Adipocyte (in vitro differentiated cells): ENCODE results near the gene TMPRSS6.

Experiments used
- DNase-seq: peaks from one replicate; pipeline ENCODE4 v3.0.0-alpha.2; 2015; ENCODE audit warnings: low read depth
- H3K27me3 ChIP-seq: replicated peaks from 2 replicates; pipeline ENCODE4 v1.7.0; 2013; ENCODE audit warnings: mild to moderate bottlenecking, low read length, moderate library complexity; ENCODE audit not compliant: control insufficient read depth, insufficient read depth
- H3K36me3 ChIP-seq: 2 replicates; pipeline ENCODE4 v1.7.0; 2013; ENCODE audit warnings: low read length, mild to moderate bottlenecking, moderate library complexity; ENCODE audit not compliant: control insufficient read depth, insufficient read depth, severe bottlenecking
- H3K4me1 ChIP-seq: 2 replicates; pipeline ENCODE4 v1.7.0; 2013; ENCODE audit warnings: mild to moderate bottlenecking, low read length, moderate library complexity; ENCODE audit not compliant: control insufficient read depth, insufficient read depth
- H3K4me3 ChIP-seq: 2 replicates; pipeline ENCODE4 v1.7.0; 2013; ENCODE audit warnings: mild to moderate bottlenecking, low read length, moderate library complexity
- H3K9ac ChIP-seq: 2 replicates; pipeline ENCODE4 v1.7.0; 2013; ENCODE audit warnings: mild to moderate bottlenecking, low read length, moderate library complexity
- H3K9me3 ChIP-seq: 2 replicates; pipeline ENCODE4 v1.7.0; 2013; ENCODE audit warnings: mild to moderate bottlenecking, low read length, moderate library complexity; ENCODE audit not compliant: control insufficient read depth

Gene TMPRSS6

DNA sequence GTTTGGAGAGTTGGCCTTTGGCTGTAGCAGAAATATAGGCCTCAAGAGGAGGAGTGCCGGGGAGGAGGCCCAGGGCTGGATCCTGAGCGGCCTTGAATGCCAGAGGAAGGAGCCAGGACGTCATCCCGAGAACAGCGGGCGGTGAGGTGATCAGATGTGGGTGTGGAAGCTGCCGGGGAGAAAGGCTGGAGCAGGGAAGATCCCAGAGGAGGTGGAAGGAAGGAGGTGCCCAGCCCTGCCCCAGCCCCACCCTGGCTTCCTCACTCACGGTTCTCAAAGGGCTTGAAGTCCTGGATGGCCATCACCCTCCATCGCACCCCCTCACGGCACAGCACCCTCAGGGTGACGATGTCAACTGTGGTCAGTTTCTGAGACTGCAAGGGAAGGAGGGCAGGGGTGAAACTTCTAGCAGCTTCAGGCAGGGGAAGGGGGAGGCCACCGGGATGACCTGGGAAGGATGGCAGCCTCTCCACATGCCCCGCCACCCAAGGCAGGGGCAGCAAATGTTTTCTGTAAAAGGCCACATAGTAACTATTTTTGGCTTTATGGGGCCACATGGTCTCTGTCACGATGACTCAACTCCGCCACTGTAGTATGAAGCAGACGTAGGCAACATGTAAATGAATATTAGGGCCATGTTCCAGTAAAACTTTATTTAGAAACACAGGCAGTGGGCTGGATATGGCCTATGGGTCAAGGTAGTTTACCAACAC is 29.5 kb upstream of the TMPRSS6 start:
- H3K9me3 ChIP-seq, result no peaks in the 10 kb centered on the region
- H3K27me3 ChIP-seq, result peaks cover 37% of the 10 kb centered on the region
- no peaks in the 10 kb centered on the region for H3K36me3 ChIP-seq
- no peak overlapping the region for H3K4me3 ChIP-seq
- H3K9ac ChIP-seq, result no peak overlapping the region
- no peaks in the 10 kb centered on the region for H3K4me1 ChIP-seq
- DNase-seq, result no peak

DNA sequence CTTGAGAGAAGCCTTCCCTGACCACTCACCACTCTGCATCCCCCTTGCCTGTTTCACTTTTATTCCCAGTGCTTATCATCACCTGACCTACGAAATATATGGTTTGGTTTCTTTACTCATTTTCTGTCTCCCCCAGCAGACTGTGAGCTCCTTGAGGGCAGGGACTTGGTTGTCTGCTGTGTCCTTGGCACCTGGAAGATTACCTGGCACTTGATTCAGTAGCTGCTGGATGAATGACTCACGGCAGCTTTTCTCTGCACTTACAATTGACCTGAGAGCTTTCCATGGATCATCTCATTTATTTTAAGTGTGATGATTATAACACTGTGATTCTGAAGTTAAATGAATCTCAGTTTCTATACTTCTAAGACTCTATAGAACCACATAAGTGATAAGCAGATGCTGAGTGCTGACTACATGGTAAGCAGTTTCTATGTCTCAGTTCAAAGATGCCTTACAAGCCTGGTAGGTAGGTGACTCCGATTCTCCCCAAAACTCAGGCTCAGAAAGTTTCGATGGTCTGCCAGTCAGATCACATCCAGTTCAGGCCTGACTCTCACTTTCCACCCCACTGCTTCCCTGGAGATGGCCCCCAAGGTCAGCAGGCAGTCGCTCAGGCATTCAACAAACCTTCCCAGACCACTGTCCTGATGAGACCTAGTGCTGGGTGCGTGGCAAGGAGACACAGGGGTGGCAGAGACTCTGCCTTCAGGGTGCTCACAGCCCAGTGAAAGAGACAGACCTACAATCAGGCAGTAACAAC is 28.6 kb upstream of the TMPRSS6 start:
- H3K4me1 ChIP-seq, result no peaks in the 10 kb centered on the region
- H3K27me3 ChIP-seq, result peaks cover 29% of the 10 kb centered on the region
- no peak overlapping the region for H3K4me3 ChIP-seq
- no peaks in the 10 kb centered on the region for H3K9me3 ChIP-seq
- DNase-seq, result no peak
- no peak overlapping the region for H3K9ac ChIP-seq
- no peaks in the 10 kb centered on the region for H3K36me3 ChIP-seq

DNA sequence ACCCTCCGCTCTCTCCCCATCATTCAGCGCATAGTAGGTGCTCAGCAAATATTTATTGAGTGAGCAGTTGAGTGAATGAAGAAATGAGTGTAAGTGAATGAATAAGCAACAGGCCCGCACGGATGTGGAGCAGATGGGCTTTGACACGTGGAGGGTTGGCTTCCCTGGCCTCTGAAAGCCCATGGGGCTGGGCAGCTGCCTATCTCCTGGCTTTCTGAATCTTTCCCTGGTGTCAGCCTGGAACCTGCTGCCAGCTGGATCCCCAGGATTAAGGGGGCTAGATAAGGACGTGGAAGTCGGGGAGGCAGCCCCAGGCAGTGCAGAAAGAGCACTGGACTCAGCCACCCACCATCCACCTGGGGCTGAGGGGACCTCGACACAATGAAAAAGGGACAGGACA is 27.6 kb upstream of the TMPRSS6 start:
- DNase-seq, result no peak
- no peaks in the 10 kb centered on the region for H3K4me1 ChIP-seq
- H3K9me3 ChIP-seq, result no peaks in the 10 kb centered on the region
- H3K36me3 ChIP-seq, result no peaks in the 10 kb centered on the region
- no peak overlapping the region for H3K9ac ChIP-seq
- H3K27me3 ChIP-seq, result peaks cover 25% of the 10 kb centered on the region
- no peak overlapping the region for H3K4me3 ChIP-seq

DNA sequence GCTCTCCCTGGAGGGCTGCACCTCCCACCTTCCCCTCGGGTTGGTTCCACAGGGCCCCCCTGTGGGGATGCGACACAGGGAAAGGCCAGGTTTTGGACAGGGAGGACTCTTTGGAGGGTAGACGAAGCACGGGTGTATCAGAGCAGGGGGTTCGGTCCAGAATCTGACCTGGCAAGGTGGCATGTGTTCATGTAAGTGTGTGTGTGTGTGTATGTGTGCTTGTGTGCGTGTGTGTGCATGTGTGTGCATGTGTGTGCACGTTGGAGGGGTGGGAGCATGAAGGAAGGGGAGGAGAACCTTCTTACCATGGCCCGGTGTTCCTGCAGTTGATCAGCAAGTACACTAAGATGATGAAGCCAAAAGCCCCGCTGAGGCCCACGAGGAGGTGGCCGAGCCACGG is 25.5 kb upstream of the TMPRSS6 start:
- DNase-seq, result no peak
- Histone ChIP-seq H3K4me1 (no peaks in the 10 kb centered on the region), H3K36me3 (no peaks in the 10 kb centered on the region), H3K9ac (no peak overlapping the region), H3K4me3 (no peak overlapping the region), H3K9me3 (no peaks in the 10 kb centered on the region), H3K27me3 (peaks cover 19% of the 10 kb centered on the region)

DNA sequence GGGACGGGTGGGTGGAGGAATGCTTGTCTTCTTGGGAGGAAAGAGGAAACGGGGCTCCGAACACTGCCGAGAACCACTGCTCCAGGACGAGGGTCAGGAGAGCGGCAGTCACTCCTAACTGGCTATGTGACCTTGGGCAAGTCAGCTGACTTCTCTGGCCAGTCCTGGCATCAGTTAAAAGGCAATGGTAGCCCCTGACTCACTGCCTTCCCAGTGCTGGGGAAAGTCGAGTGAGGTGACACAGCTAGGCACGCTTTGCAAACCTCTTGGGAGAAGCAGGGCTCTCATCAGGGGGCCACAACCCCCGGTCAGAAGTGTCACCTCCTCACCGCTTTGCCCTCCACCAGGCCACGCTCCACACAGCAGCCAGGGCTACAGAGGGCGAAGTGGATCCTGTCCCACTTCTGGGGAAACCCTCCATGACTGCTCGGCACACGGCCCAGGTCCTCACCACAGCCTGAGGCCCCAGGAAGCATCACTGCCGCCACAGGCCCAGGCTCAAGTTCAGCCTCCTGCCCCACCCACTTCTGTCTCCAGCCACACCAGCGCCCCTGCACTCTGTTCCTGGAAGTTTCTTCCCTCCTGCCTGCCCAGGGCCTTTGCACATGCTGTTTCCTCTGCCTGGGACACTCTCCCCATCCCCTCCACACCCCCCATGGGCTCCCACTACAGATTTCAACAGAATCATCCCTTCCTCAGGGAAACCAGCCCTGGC is 23.9 kb upstream of the TMPRSS6 start:
- Histone ChIP-seq H3K27me3 (peaks cover 19% of the 10 kb centered on the region), H3K36me3 (no peaks in the 10 kb centered on the region), H3K9ac (no peak overlapping the region), H3K9me3 (no peaks in the 10 kb centered on the region), H3K4me3 (no peak overlapping the region), H3K4me1 (no peaks in the 10 kb centered on the region)
- no peak for DNase-seq

DNA sequence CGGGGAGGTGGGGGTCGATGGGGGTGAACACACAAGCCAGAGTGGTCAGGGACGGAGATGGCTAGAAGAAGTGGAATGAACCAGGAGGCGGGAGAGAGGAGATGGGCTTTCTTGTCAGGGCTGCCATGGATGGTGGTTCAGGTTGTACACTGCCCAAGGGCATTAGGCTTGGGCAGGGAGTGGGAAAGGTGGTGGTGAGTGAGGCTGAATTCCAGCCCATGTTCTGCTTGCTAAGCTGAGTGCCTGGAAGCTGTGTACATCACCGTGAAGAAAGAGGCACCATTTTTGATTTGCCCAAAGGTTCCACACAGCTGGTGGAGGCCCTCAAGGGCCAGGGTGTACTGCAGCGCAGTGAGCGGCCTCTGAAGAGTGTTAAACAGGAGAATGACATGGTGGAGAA is 23.3 kb upstream of the TMPRSS6 start:
- Histone ChIP-seq H3K36me3 (no peaks in the 10 kb centered on the region), H3K9ac (no peak overlapping the region), H3K9me3 (no peaks in the 10 kb centered on the region), H3K27me3 (peaks cover 19% of the 10 kb centered on the region), H3K4me3 (no peak overlapping the region), H3K4me1 (no peaks in the 10 kb centered on the region)
- DNase-seq, result no peak

DNA sequence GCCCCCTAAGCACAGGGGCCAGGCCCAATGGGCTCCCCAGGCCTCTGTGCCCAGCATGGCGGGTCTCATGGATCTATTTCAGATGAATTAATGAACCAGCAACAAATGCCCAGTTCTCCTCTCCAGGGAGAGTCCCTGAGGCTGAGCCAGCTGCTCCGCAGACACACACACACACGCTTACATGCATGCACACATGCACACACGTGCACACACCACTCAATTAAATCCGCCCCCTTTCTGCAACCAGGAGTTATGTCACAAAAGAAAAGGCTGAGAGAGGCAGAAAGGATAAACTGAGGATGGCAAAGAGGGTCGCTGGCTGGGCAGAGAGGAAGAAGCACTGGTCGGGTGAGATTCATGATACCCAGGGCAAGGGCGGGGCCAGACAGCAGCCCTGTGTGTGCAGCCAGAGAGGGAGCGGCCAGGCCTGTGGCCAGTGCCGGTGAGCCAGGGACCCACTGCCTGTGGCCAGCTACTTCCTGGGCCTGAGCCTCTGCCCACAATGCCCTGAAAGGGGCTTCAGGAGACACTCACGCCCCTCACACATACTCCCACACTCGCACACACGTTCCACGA is 20.4 kb upstream of the TMPRSS6 start:
- H3K27me3 ChIP-seq, result peaks cover 43% of the 10 kb centered on the region
- H3K4me3 ChIP-seq, result no peak overlapping the region
- H3K4me1 ChIP-seq, result peaks cover 7% of the 10 kb centered on the region
- no peaks in the 10 kb centered on the region for H3K36me3 ChIP-seq
- no peaks in the 10 kb centered on the region for H3K9me3 ChIP-seq
- H3K9ac ChIP-seq, result no peak overlapping the region
- DNase-seq, result no peak

DNA sequence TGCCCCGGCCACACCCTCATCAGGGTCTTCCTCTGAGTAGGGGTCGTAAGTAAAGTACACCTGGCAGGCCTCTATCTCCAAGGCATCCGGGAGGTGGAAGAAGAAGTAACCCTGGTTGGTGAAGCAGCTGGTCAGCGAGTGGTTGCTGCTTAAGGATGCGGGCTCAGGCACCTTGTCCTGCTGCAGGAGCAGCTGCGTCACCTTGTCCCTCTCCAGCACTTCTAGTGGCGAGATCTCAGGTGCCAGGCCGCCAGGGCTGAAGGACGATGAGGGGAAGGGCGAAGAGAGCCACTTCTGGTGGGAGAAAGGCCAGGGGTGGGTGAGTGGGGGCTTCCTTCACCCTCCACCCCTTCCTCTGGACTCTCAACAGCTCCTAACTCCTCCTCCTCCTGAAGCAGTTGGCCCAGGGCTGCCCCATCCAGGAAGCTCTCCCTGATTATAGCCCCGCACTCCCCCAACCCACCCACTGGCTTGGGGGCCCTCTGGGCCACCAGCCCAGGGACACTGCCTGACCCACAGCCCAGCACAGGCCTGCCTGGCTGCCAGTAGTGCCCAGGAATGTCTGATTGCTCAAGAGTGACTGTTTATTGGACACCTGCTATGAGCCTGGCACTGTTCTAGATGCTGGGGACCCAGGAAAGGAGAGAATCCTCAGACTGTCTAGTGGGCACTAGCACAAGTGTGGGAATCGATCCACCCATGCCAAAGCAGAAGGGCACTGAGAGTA is 19.2 kb upstream of the TMPRSS6 start:
- no peaks in the 10 kb centered on the region for H3K36me3 ChIP-seq
- peaks cover 44% of the 10 kb centered on the region for H3K27me3 ChIP-seq
- DNase-seq, result peak; percentile 17
- H3K4me1 ChIP-seq, result peaks cover 7% of the 10 kb centered on the region
- no peak overlapping the region for H3K4me3 ChIP-seq
- H3K9me3 ChIP-seq, result no peaks in the 10 kb centered on the region
- H3K9ac ChIP-seq, result no peak overlapping the region

DNA sequence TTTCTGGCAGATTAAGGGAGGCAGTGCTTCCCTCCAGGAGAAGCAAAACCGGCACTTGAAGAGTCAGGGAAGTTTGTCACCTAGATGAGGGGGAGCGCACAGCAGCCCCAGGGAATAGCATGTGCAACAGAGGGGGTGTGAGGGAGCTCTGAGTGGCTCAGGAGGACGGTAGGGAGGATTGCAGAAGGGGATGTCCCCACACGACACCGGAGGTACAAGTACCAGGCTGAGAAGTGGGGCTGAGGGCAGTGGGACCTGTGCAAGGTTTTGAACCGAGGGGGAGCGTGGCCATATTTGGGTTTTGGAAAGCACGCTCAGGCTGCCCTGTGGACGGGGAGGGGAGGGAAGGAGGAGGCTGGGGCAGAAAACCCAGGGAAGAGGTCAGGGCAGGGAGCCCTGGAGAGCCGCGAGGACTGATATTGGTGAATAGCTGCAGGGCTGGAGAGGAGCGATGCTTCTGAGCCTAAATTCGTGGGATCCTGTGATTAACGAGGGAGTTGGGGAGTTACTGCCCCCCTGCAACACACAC is 17.9 kb upstream of the TMPRSS6 start:
- Histone ChIP-seq H3K4me3 (no peak overlapping the region), H3K9me3 (no peaks in the 10 kb centered on the region), H3K36me3 (no peaks in the 10 kb centered on the region), H3K9ac (no peak overlapping the region), H3K27me3 (peaks cover 57% of the 10 kb centered on the region), H3K4me1 (peaks cover 7% of the 10 kb centered on the region)
- no peak for DNase-seq

DNA sequence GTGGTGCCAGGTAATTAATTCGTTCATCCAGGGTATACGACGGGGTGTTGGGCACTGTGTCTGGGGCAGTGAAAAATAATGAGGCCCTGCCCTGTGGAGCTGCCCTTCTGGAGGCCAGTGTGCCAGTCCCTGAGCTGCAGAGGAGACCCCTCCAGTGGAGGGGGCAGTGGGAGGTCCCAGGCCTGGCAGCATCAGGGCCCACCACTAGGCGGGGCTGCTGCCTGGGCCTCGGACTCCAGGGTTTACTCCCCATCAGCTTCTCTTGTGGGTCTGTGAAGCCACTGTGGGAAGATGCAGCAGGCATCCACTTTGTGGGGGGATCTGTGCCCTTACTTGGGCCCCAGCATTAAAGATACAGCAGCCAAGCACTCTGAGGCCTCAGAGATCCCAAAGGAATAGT is 17.4 kb upstream of the TMPRSS6 start:
- no peaks in the 10 kb centered on the region for H3K9me3 ChIP-seq
- no peak for DNase-seq
- H3K36me3 ChIP-seq, result no peaks in the 10 kb centered on the region
- H3K4me3 ChIP-seq, result no peak overlapping the region
- H3K27me3 ChIP-seq, result peaks cover 62% of the 10 kb centered on the region
- H3K9ac ChIP-seq, result no peak overlapping the region
- peaks cover 7% of the 10 kb centered on the region for H3K4me1 ChIP-seq
